Measurements from ENCODE around the gene BNIP1.
"Not testable (repeated sequence)": the region's sequence is repeated elsewhere in the genome, so short reads cannot be mapped to it uniquely, and the experiment has no call there.

BNIP1 gene, protein sequence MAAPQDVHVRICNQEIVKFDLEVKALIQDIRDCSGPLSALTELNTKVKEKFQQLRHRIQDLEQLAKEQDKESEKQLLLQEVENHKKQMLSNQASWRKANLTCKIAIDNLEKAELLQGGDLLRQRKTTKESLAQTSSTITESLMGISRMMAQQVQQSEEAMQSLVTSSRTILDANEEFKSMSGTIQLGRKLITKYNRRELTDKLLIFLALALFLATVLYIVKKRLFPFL

DNA sequence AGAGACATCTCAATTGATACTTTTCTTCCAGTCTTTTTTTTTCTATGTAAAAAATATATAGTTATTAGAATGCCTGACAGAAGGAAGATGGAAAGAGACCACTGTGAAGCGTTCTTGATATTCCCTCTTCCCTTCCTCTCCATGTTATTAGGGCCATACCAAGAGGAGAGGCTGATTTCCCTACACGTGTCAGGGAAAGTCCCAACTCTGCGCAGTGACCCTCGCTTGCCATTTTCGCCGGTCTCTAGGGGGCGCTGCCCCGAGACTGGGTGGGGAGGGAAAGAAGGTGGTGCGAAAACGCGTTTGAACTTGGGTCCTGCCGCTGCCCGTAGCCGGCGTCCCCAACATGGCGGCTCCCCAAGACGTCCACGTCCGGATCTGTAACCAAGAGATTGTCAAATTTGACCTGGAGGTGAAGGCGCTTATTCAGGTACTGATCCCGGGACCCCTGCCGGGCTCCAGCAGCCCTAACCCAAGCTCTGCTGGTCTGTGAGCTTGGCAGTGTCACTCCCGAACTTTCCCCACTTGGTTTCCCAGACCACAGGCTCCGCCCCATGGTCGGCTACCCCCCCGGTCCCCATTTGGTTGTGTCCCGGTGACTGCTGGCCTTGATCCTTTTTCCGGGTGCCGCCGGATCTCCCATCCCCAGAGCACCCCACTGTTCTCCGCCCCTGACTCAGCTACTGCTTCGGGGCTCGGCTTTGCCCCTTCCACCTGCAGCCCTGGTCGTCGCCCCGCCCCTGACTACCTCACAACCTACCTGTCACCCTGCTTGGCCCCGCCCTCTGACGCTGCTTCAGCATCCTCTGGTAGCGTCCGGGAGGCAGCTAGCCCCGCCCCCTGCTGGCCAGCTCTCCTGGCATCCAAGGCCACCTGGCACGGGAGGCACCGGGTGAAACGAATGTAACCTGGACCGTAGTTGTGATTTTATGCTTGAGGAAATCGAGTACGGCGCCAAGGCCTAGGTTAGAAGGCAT lies at the start of gene BNIP1:
TSS of gene BNIP1 (plus strand) at position 332 of the 977 bp plus-strand sequence. CDS start at position 347, 15 bp downstream.
- DNase-seq: peak; percentile 71

DNA sequence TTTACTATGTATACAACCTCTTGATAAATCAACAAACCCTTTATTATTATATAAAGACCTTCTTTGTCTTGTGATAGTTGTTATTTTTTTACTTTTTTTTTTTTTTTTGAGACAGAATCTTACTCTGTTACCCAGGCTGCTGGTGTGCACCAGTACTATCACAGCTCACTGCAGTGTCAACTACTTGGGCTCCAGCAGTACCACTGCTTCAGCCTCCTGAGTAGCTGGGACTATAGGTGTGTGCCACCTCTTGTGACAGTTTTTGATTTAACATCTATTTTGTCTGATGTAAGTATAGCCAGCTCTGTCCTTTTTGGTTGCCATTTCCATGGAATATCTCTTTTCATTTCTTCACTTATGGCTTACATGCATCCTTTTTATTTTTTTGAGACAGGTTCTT lies 45.5 kb upstream of the BNIP1 start:
- DNase-seq: no peak

DNA sequence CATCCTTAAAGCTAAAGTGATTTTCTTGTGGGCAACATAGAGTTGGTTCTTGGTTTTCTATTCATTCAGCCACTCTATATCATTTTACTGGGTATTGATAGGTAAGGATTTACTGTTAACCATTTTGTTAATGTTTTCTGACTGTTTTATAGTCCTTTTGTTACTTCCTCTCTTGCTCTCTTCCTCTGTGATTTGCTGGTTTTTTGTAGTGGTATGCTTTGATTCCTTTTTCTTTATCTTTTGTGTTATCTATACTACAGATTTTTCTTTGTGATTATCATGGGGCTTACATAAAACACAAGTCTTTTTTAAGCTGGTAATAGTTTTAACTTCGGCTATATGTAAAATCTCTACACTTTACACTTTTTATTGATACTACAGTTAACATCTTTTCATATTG lies 44.9 kb upstream of the BNIP1 start:
- no peak for DNase-seq

DNA sequence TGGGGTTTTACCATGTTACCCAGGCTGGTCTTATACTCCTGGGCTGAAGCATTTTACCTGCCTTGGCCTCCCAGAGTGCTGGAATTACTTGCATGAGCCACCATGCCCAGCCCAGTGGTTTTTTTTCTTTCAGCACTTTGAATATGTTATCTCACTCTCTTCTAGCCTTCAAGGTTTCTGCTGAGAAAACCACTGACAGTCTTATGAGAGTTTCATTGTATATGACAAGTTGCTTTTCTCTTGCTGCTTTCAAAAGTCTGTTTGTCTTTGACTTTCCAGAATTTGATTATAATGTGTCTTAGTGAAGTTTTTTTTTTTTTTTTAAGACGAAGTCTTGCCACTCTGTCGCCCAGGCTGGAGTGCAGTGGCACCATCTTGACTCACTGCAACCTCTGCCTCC lies 43.1 kb upstream of the BNIP1 start:
- DNase-seq: no peak

DNA sequence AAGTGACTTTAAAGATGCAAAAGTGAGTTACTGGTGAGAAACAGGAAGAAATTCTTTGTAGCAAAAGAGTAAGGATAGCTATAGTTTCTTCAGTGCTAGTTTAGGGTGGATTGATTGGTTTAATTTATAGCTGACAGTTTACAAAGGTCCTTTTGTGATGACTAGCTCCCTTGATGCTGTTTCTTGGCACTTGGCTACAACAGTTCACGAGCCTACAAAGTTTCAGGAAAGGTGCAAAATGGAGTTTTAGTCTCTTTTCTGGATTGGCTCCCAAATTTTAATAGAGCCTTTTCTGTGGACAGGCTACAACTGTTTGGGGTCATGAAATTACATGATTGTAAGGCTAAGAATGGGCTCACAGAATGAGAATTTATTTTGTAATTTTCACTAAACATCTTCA lies 40.9 kb upstream of the BNIP1 start:
- no peak for DNase-seq

DNA sequence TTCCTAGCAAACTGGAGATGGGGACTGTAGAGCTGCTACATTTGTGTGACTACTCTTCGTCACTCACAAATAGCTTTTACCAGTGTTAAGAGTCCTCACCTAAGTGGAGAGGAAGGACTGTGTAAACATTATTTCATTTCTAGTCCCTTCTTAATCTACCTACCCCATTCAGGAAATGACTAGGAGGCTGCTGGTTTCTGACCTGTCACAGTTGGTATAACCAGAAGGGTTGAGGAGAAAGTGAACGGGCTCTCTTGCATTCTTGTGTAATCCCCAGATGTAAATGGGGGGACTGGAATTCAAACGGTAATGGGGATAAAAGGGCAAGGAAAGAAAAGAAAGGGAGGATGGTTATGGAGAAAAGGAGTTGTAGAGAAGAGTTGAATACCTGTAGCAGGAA lies 35.4 kb upstream of the BNIP1 start:
- DNase-seq: no peak

DNA sequence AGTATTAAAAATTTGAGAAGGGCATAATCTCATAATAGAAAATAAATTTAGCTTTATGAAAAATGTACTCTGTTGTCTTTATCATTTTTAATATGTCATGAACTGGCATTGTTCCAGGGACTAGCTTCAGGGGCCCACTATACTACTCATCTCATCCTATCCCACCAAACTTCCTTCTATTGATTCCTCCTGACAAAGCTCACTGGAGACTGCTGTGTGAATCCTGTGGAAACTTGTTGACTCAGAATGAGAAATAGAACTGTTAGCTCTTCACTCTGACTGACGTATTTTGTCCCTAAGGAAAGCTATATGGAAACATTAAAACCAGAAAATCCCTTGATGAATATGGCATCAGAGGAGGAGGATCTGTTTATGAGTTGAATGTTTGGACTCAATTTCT lies 29.8 kb upstream of the BNIP1 start:
- no peak for DNase-seq

DNA sequence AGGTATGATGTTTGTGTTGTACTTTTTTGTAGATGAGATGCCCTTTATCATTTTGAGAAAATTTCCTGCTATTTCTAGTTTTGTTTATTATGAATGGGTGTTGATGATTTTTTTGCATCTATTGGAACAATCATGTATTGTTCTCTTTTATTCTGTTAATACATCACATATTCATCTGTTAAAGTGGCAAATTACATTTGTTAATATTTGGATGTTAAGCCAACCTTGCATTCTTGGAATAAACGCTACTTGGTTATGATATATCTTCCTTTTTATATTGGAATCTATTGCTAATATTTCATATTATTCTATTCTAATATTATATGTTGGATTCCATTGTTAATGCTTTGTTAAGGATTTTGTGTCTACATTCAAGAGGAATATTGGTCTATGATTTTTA lies 24.6 kb upstream of the BNIP1 start:
- DNase-seq: no peak

DNA sequence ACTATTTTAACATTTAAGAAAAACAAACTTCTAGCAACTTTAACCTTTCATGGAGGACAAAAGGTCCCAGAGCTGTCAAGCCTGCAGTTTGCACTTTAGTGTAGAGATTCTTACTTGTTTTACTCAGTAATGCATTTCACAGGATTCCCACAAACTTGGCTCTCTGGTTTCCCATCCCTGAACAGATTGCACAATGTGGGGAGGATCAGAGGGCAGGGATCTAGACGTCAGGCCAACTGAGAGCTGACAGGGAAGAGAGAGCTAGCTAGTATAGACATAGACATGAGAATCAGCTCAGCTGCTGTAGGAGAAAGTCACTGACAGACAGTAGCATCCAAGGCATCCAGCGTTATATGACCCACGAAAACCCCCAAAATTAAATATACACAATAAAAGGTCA lies 20.9 kb upstream of the BNIP1 start:
- DNase-seq: no peak

DNA sequence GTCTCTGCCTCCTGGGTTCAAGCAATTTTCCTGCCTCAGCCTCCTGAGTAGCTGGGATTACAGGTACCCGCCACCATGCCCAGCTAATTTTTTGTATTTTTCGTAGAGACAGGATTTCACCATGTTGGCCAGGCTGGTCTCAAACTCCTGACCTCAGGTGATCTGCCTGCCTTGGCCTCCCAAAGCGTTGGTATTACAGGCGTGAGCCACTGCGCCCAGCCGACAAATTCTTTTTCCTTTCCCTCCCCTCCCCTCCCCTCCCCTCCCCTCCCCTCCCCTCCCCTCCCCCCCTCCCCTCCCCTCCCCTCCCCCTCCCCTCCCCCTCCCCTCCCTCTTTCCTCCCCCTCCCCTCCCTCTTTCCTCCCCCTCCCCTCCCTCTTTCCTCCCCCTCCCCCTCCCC lies 12.2 kb upstream of the BNIP1 start:
- not testable (repeated sequence) for DNase-seq

DNA sequence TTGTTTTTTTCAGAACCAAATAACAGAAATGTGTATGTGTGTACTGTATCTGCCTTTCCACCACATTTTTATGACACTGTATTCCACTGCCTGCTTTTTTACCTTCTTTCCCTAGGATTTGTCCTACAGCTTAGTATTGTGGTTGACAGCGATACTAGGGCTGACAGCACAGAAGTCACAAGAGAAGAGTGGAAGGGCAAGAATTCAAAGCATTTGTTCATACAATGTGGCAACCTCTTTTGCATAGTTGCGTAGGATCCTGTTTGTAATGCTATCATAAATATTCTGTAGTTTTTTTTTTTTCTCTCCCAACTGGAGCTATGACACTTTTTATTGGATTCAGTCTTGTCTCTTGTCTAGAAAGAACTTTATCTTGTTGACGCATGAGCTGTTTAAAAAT lies 5.6 kb upstream of the BNIP1 start:
- DNase-seq: no peak

DNA sequence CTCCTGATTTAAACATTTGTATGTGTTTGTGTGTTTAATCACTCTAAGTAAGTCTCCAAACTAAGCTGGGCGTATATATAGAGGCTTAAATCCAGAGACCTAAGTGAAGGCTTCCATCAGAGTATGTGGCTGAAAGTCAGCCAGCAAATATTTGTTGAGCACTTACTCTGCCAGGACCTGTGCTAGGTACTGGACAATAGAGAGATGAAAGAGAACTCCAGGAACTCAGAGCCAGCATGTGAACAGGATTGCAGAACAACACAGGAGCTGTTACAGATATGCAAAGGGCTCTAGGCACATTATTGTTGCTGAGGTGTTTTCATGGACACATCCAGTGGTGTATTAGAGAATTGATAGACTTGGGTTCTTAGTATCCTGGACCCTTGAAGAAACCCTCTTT lies 4.7 kb upstream of the BNIP1 start:
- DNase-seq: no peak

DNA sequence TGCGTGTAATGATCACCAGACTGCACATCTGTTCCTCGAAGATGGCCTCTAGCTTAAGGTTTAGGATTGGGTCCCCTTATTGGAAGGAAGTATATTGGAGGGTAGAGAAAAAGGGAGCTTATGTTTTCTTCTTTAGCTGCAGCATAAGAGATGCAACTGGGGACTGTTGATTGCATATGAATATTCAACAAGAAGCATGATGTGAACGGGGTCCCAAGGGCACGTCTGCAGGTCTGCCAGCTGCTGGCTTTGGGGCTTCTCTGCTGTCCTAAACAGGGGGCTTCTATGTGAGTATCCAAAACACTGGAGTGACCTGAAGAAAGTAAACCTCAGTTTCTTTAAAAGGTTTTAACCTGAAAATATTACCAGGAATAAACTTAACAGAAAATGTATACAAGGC lies 3.6 kb upstream of the BNIP1 start:
- DNase-seq: no peak

DNA sequence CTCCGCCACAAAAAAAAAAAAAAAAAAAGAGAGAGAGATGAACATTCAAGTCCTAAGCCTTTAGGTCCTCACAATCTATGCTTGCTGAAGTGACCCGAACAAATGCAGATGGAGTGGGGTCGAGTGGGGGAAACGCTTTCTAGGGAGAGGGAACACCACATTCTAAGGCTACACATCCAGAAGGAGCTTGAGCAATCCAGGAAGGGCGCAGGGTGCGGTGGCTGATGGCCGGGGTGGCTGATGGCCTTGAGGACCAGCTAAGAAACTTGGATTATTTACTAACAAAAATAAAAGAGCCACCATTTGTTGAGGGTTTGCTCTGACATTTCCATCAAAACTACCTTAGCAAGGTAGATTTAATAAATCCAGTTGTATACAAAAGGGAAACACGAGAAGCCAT lies 764 bp upstream of the BNIP1 start:
- DNase-seq: no peak

DNA sequence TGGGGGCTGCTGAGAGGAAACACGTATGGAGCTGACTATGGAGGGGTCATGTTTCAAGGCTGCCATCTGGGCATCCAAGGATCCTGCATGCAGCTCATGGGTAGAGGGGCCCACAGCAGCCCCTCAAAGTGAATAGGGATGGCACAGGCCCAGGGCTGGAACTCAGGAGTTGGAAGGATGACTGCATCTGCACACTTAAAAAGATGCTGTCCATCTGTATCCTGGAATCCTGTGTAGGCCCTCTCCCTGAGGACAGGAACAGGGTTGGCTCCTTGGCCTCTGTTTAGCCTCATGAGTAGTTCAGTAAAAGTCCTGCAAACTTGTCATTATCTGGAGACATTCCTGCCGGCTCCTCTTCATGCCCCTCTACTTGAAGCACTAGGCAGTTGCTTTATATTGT lies 4.0 kb downstream of the BNIP1 start:
- DNase-seq: no peak

DNA sequence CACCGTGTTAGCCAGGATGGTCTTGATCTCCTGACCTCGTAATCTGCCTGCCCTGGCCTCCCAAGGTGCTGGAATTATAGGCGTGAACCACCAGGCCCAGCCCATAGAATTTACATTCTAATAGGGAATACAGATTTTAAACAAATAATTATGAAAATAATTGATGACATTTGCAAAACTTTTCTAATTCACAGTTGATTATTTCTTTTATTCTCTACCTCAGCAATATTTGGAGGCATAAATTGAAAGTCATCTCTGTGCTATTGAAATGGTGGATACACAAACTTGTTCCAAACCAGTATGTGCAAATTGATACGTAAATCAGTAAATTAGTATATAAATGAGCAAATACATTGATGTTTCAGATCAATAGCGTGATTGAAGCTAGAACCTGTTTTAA lies 8.2 kb downstream of the BNIP1 start:
- DNase-seq: no peak

DNA sequence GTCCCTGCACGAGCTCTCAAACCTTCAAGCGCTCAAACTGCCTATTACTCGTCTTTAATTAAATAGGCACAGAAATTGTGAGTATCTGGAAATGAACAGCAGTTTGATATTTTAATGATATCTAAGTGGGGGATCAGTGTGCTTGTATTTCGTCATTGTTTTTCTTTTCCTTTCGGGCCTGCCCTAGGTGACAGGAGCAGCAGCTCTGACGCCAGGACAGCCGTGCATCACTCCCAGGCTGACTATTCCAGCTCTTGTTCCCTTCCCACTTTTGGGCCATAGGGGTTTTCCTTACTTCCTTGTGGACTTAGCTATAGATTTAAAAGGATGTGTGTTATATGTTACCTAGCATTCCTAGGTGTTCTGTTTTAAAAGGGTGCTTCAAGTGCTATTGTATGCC lies 9.5 kb downstream of the BNIP1 start:
- DNase-seq: no peak

DNA sequence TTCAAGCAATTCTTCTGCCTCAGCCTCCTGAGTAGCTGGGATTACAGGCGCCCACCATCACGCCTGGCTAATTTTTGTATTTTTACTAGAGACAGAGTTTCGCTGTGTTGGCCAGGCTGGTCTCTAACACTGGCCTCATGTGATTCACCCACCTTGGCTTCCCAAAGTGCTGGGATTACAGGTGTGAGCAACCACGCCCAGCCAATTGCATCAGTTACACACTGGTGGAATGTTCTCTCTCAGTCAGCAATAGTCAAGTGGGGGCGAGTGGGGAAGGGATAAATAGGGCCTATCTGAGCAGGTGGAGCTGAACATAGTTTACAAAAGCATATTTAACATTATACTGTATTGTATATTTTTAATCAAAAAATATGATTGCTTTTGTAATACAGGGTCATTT lies 10.3 kb downstream of the BNIP1 start:
- DNase-seq: not testable (repeated sequence)

DNA sequence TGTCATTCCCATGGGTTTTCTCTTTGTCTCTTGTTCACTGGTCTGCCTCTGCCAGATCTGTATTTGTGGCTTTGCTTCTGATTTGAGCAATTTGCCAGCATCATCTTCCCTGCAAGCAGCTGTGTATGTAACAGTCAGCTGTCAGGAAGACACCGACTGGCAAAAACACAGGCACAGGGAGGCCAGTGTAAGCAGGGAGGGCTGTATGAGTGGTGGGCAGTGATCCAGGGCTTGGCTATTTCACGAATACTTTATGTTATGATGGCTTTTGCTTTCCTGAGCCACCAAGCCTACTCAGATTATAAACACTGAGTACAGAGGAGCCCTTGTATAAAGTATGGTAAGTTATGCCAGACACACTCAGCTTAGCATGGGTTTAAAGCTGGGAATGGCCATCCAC lies 11.6 kb downstream of the BNIP1 start:
- no peak for DNase-seq

DNA sequence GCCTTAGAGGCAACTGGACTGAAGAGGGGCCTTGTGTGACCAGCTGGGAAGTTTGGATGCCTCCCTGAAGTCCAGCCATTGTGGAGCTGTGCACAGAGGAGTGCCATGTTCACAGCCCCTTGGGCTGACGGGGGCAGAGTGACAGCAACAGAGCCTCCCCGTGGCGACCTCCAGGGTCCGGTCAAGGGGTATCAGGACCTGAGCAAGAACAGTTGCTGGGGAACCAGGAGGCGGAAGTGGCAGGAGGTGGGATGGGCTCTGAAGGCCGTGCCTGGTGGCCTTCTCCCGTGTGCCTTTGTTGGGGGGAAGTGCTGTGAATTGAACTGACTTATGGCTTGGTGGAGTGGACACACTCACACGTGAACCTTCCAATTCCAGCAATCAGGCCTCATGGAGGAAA lies 14.0 kb downstream of the BNIP1 start:
- DNase-seq: no peak

DNA sequence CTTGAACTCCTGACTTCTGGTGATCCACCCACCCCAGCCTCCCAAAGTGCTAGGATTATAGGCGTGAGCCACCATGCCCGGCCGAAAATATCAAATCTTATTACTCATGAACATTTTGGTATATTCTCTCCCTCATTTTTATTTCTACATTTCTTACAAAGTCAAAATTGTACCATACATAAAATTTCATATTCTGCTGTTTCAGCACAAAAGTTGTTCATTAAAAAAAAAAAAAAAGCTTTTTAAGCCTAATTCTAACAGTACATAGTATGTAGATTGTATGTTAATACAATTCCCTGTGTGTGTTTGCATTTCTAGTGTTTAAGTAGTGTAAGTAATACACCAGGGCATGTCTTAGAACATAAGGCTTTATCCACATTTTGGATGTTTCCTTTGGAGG lies 14.9 kb downstream of the BNIP1 start:
- DNase-seq: no peak

DNA sequence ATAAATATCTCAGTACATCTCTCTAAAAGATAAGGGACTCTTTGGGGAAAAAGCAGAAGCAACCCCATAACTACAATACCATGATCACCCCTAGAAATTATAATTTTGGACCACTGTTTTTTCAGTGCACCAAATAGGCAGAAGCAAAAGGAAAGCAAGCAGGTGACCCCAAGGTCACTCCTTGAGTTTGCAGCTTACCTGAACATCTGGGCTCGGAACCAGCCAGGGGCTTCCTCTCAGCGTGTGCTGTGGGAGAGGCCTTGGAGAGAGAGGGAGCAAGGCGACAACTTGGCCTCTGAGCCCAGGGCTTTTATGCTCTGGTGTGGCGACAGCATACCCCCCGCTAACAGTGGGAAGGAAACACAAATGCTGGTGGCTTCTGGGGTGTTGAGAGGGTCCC lies 16.8 kb downstream of the BNIP1 start:
- DNase-seq: no peak

DNA sequence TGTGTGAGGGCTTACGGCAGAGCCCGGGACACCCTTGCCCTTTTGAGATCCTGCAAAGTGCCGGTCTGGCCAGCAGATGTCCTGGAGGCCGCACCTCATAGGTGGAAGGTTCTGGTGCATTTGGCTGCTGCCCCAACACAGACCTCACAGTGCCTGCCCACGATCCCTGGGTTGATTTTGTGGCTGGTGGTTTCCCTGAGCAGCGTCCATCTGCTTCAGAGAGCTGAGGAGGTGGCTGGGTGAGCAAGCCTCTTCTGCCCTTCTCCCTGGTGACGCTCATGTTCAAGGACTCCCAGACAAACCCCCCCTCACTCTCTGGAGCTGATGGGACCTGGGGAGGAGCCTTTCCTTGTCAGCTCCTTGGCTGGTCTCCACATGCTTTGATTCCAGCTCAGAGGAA lies 18.9 kb downstream of the BNIP1 start:
- no peak for DNase-seq

DNA sequence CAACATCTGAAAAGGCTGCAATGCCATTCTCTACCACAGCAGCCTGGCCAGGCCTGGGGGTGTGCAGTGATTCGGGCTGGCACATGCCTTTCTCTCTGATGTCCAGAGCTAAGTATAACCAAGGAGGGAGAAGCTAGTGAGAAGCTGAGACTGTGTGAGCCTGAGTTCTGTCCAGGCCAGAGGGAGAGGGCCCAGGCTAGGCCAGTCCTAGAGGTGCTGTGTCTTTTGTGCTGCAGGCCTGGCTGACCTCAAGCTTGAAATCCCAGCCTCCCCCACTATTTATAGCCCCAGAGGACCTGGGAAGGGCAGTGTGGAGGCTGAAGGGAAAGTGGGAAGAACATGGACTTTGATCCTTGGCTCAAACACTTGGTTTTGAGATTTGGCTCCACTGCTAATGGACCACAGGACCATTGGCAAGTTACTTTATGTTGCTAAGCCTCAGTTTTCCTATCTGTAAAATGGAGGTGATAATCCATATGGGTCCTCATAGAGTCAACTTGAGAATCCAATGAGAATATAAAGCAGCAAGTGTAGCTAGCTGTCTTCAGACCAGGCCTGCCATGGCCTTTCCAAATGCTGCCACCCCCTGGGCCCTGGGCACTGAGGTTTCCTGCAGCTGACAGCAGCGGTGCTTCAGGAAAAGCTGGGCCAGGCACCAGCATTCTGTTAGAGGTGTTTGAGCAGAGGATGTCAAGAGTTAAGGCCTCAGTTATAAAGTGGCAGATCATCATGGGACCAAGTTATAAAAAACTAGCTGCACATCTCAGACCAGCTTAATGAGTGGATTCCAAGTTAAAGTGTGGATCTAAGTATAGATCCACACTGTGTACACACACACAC lies 21.1 kb downstream of the BNIP1 start:
- DNase-seq: no peak
